NCI-H2029 treated with DMSO at 0.1 percent for 48 hours (cell line): Measurements from ENCODE around the gene HM13.
"Not testable (repeated sequence)": the region's sequence is repeated elsewhere in the genome, so short reads cannot be mapped to it uniquely, and the experiment has no call there.

Experiments used
- DNase-seq: peaks from one replicate; lab custom pipeline; 2025; lab: John Stamatoyannopoulos, UW

HM13 gene, protein sequence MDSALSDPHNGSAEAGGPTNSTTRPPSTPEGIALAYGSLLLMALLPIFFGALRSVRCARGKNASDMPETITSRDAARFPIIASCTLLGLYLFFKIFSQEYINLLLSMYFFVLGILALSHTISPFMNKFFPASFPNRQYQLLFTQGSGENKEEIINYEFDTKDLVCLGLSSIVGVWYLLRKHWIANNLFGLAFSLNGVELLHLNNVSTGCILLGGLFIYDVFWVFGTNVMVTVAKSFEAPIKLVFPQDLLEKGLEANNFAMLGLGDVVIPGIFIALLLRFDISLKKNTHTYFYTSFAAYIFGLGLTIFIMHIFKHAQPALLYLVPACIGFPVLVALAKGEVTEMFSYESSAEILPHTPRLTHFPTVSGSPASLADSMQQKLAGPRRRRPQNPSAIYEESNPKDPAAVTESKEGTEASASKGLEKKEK

DNA sequence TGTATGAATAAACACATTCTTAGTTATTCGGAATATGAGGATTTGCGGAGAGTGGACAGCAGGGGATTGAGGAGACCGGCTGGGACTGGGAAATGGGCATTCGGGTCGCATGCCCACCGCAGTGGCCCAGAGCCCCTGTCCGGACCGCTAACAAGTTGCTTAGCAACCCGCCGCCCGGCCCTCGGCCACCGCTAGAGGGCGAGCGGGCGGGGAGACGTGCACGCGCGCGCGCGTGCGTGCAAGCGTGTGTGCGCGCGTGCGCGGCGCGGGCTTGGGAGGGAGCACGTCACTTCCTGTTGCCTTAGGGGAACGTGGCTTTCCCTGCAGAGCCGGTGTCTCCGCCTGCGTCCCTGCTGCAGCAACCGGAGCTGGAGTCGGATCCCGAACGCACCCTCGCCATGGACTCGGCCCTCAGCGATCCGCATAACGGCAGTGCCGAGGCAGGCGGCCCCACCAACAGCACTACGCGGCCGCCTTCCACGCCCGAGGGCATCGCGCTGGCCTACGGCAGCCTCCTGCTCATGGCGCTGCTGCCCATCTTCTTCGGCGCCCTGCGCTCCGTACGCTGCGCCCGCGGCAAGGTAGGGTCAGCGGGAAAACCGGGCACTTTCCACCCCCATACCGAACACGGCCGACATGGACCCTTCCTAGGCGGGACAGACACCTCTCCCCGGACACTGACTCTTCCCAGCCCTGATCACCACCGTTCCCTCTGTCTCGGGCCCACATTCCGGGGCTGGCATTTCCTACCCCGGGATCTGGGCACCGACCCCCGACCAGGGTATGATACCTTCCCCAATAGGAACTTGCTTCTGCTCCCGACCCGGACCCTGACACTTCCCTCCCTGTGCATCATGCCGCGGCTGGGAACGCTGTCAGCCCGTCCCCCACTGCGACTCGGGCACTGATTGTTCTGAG is at the start of gene HM13:
Gene HM13, plus strand, starts transcription at position 289 of the 918 bp plus-strand sequence. Its CDS starts 110 bp downstream, at position 399.
- DNase-seq, result peak; percentile 49

DNA sequence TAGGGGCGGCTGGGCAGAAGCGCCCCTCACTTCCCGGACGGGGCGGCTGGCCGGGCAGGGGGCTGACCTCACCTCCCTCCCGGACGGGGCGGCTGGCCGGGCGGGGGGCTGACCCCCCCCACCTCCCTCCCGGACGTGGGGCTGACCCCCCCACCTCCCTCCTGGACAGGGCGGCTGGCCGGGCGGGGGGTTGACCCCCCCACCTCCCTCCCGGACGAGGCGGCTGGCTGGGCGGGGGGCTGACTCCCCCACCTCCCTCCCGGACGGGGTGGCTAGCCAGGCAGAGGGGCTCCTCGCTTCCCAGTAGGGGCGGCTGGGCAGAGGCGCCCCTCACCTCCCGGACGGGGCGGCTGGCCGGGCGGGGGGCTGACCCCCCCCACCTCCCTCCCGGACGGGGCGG is 43.3 kb upstream of the HM13 start:
- DNase-seq, result not testable (repeated sequence)

DNA sequence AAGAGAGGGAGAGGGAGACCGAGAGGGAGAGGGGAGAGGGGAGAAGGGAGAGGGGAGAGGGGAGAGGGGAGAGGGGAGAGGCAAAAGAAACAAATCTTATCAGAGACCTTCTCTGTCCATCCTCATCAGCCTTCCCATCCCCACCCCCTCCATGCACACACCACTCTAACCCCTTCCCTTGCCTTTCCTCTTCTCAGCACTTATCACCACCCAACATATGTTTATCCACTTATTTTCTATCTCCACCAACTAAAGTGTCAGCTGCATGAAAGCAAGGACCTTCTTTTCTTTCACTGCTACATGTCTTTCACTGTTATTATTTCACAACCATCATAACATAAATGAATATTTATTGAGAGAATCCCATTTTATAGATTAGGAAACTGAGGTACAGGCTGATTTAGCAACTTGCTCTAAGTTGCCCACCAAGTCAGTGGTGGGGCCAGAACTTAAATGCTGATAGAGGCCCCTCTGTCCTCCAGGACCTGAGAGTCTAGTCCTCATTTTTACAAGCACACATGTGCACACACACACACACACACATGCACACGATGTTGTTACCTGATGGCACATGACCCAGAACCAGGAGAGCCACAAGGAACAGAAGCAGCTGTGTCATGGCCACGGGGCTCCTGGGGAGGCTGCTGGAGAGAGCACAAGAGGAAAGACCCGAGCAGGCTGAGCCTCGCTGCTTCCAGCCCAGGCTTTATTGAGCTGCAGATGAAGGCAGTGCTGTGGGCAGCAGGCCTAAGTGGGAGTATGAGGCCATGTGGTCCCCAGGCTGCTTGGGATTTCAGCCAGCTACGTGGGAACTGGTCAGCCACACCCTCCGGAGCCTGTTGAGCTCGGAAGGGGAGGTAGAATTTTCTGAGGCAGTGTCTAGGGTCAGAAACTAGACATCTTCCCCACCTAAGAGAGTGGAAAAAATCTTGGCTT is 41.6 kb upstream of the HM13 start:
- no peak for DNase-seq

DNA sequence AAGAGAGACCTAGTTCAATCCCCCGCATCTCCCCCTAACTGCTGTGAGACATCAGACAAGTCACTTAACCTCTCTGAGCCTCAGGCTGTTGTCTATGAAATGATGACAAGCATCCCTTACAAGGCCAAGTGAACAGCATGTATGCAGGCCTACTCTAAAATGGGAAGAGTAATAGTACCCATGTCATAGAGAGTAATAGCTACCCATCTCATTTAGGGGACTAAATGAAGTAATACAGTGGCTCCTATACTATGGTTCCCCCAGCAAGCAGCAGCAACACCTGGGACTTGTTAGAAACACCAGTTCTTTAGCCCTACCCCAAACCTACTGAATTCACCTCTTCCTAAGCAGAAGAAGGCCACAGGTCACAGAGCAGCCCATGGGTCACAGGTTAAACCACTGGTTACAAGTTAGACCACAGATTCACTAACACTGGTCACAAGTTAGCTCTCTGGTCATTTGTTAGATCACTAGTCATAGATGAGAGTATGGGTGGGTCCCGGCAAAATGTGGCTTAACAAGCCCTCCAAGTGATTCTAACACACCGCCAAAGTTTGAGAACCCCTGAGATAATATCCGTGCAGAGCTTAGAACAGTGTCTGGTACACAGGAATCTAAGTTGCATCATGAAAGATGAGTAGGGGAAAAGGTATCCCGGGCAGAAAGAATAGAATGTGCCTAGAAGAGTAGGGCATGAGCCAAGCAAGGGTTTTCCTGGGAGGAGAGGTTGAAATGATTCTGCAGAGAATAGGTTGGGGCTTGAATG is 40.7 kb upstream of the HM13 start:
- DNase-seq, result no peak

DNA sequence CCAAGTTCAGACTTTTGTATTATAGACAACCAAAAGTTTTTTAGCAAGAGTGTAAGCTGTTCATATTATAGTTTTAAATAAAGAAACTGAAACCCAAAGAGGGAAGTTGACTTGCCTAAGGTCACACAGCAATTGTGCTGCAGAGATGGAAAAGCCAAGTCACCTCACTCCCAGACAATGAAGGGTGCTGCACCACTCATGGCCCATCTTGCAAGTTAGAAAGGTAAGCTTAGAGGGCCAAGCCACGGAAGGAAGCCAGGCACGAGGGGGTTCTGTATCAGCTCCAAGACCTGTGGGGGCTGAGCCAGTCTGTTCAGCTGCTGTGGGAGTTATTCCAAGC is 40.2 kb upstream of the HM13 start:
- DNase-seq, result no peak

DNA sequence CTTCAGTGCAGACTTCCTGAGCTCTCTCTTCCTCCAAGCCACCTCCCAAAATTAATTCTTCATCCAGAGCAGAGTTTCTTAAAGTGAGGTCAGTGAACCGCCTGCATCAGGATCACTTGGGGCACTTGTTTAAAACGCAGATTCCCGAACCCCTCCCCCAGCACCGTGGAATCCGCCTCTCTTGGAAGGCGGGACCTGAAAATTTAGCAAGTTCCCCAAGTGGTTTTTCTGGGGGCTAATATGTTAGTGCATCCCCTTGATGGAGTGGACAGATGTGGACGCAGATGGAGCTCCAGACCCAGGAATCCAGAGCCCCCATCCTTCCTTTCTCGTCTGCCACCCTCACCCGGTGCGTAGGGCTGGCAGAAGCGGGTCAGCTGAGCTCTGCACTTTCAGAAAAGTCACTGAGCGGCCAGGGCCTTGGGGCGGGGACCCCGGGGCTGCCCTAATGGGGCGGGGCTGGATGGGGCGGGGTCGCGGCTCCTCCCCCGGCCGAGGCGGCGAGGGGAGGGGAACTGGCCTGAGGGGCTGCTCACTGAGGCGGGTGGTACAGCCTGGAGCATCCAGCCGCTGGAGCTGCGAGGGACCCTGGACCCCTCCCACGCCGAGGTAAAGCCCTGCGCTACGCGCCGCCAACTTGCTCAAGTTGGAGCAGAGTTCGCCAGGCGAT is 39.3 kb upstream of the HM13 start, which contains the start of the genes DEFB124 and REM1:
Gene DEFB124, minus strand, starts transcription at position 370 of the 670 bp plus-strand sequence. CDS start 2,114 bp downstream, outside the sequence.
Gene REM1, plus strand, starts transcription at position 531 of the 670 bp plus-strand sequence. CDS start 1,158 bp downstream, outside the sequence.
- DNase-seq, result no peak

DNA sequence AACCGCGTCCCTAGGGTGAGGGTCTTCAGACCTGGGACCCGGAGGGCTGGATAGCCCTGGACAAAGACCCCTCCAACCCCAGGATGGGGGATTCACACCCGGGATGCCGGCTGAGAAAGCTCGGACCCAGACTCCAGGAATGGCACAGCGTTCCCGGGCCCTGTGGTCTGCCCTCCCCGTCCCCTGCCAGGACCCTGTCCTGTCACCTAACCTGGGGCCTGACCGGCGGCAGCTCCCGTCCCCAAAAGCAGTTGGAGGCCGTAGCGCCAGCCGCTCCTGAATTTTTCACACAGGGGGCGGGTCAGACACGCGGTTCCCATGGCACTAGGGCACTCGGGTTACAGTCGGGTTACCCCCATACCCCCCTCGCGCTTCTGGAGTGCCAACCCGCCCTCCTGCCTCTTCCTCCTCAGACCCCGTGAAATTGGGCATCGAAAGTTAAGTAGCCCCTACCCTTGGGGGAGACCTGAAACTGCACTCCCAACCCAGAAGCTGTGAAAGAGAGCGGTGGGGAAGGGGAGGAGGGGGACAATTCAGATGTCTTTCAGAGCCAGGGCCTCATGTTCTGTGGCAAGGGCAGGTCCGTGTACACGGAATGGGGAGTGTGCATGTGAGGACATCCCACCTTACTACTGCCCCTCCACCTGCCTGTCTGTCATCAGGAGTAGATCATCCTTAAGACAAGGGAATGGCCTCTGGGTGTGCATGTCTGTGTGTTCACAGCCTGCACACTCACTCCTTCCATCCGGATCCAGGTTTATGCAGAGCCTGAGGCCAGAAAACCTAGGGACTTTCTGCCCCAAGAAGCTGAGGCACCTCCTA is 38.6 kb upstream of the HM13 start:
- DNase-seq, result no peak

DNA sequence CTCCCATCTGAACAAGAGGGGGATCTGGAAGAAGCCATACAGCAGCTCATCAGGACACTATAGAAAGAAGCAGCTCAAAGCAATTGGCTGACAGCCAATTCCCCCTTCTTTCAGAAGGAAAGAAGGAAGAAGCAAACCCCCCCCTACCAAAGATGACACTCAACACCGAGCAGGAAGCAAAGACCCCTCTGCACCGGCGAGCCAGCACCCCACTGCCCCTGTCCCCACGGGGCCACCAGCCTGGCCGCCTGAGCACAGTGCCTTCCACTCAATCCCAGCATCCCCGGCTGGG is 38.0 kb upstream of the HM13 start:
- DNase-seq, result no peak

DNA sequence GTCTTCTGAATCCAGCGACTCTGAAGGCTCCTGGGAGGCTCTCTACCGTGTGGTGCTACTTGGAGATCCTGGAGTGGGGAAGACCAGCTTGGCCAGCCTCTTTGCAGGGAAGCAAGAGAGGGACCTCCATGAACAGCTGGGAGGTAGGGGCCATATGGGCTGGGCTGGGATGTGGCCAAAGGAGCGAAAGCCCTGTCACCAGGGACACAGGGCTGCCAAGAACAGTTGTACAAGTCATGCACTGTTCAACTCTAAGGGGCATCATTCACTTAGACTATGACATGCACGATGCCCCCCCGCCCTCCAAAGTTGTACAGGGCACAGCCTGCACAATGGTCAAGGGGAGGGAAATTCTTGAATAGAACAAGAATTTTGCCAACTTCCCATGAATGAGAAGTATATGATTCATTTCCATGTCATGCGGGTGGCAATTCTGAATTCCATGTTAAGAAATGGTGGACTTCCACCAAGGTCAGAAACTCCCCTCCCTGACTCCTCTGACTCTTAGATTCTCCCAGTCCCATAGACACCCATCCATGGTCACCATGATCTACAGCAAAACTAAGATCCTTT is 37.5 kb upstream of the HM13 start:
- no peak for DNase-seq

DNA sequence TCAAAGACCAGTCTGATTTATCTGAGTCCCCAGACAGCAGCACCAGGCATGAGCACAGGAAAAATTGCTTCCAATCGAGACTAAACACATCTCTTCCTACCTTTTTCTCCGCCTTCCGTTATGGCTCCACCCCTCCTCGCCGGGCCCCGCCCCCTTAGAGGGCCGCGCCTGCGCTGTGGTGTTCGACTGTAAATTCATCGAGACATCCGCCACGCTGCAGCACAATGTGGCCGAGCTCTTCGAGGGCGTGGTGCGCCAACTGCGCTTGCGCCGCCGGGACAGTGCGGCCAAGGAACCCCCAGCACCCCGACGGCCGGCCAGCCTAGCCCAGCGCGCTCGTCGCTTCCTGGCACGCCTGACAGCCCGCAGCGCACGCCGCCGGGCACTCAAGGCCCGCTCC is 30.2 kb upstream of the HM13 start:
- DNase-seq, result no peak

DNA sequence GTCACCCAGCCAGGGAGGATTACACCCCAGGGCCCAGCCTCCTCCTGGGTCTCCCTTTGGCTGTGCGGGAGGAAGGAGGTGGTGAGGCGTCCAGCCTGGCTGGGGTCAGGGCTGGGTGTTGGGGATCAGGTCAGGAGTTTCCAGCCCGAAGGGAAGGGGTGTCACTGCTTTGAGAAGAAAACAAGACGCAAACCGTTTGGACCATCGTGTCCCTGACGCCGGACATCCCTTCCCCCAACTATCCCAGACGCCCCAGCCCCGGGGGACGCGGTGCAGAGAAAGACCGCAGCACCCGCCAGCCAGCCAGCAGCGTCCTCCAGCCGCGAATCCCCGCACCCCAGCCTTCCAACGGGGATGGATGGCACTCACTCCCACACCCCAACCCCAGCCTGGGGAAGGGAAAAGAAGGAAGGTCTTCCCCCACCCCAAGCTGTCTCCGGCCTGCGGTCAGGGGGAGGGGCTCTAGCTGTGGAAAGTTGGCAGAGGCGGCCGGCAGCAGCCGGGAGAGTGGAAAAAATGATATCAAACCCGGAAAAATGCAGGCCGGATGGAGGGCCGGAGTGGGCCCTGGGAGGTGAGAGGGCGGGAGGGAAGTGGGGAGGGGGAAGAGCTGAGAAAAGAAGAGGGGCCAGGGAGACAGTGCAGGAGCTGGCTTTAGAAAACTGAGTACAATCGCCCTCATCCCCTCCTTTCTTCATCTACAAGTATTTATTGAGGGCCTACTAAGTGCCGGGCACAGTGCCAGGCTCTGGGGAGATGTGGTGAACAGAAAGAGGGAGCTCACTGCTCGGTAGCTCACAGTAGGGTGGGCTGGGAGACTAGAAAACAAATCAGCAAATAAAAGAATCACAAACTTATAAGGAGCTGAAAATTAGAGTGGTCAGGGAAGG is 28.5 kb upstream of the HM13 start:
- no peak for DNase-seq

DNA sequence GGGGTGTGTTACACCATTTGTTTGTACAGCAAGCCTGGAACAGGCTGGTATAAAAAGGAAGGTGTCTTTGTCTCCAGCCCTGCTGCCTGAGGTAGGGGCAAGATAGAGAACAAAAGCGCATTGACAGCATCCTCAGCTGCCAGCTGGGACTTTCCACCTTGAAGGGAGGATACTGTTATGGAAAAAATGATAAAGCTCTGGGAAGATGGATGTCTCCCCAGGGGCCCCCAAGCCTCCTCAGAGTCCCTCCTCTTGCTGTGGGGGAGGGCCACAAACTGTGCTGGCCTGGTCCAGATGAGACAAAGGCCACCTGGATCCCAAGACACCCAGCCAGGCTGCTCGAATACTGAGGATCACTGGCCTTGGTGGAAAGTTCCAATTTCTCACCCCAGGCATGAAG is 26.1 kb upstream of the HM13 start:
- DNase-seq, result no peak

DNA sequence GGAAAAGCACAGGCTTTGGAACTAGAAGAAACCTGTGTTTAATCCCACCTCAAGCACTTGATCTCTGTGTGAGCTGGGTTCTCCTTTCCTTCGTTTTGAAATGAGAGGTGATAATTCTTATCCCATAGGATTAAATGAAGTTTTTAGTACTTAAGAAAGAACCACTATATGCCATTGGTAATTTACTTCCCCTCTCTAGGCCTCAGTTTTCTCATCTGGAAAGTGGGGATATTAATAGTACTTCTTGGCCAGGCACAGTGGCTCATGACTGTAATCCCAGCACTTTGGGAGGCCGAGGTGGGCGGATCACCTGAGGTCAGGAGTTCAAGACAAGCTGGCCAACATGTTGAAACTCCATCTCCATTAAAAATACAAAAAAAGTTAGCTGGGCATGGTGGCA is 25.1 kb upstream of the HM13 start:
- no peak for DNase-seq

DNA sequence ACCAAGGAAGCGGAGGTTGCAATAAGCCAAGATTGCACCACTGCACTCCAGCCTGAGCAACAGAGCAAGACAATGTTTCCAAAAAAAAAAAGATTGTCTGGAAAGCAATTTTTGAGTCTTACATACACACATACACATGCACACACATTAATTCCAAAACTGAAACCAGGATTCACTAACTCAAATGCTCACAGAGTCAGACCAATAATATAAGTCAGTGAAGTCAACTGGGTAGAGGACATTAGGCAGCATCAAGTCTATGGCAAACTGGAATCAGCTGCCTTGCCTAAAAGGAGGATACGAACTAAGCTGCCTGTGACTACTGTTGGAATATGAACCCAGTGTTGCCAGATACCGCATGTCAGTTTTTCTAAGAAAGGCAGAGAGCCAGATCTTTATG is 23.5 kb upstream of the HM13 start:
- no peak for DNase-seq

DNA sequence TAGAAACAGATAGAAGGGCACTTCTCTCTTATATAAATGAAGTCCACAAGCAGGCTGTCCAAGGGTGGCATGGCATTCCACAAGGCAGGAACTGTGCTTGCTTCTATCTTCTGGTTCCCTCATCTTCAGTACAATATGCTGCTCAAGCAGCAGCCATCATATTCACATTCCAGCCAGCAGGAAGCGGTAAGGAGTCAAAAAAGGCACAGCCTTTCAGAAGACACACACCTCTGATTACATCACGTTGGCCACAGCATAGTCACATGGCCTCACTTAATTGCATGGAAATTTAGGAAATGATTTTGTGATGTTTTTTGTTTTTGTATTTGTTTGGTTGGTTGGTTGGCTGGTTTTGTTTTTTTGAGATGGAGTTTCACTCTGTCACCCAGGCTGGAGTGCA is 20.1 kb upstream of the HM13 start:
- DNase-seq, result no peak

DNA sequence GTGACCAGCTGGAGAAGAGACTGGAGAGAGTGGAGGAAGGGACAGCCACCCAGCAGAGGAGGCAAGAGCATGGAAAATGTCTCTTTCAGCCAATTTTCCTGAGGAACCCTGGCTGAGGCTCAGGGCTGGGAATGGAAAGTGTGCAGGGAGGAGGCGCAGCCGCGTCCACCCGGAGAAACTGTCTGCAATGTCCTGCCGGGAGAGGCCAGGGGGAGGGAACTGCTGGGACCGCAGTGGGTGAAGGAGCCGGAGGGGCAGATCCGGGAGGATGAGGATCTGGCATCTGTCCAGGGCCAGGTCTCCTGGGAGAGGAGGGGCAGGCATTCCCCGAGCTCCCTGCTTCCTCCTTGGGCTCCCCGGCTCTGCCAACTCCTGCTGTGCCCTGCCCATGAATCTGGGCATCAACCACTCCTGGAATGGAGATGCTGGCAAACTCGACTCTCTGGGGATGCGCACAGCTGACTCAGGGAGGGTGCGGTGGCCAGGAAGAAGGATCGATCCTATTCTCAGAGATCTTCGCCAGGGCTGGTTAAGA is 17.4 kb upstream of the HM13 start:
- DNase-seq, result no peak

DNA sequence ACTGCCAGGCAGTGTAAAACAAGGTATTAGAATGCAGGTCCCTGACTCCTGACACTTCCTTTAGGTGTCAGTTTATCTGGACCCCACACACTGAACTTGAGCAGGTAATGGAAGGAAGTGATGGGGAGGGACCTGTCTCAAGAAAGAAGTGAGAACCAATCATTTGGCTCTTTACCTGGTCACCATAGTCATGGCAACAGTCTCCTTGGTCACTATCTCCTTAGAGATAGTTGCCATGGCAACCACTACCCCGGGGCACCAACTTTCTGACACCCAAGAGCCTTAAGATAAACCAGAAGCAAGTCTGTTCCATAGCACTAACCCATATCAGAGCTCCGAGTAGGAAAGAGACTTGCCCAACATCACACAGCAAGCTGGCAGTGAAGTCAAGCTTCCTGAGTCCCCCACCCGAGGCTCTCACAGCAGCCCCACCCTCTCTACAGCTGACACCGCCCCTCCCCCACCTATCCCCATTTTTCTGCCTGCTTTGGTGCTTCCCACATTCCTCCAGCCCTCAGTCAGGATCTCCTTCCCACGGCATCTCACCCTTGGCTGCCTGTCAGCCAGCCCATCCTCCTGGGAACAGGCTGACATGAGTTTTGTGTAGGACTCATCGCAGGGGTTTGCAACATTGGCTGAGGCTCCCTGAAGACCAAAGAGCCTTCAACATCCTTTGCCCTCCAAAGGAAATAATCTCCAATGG is 16.3 kb upstream of the HM13 start:
- DNase-seq, result no peak
